ENCODE results near the gene TMEM79. TPM values are rescaled to one million over a fixed set of nuclear protein-coding genes. Genes with fewer than 3 reads are reported as not detected.

Gene TMEM79
- total RNA-seq, 1 donor from 2014 or later, result 4.8 TPM

DNA sequence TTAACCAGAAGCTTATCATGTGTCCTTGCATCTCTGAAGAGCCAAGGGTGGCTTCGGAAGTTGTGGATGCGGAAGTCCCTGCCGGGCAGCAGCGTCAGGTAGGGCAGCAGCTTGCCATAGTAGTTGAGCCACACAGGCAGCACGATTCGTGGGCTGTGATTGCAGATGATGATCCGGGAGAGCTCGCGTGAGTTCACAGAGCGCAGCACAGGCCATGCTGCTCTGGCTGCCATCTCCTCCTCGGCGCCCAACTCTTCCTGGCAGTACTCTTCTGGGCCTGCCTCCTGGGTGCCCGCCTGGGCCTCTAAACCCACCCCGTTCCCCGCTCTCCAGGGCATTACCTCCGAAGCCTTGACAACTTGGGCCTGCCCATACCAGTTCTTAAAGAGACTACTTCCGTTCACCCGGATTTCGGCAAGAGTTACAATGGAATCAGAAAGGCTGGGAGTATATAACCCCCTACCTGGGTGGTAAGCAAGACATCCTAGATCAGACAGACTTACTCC is 14.8 kb downstream of the TMEM79 start, which contains the start of gene VHLL:
VHLL (minus strand) TSS at position 456 of the 506 bp plus-strand sequence; CDS start at position 338, 118 bp downstream.
- no peaks in the 10 kb centered on the region for H3K9me3 ChIP-seq
- intact Hi-C loops (cut with DNase I), result no loop called here
- ATAC-seq, result no peak
- H3K27me3 ChIP-seq (ENCODE audit: low read depth), result no peaks in the 10 kb centered on the region
- no peaks in the 10 kb centered on the region for H3K36me3 ChIP-seq
- no peak within 1 kb of the TSS for H3K4me3 ChIP-seq
- no peak within 1 kb of the TSS for H3K27ac ChIP-seq
- TF ChIP-seq, protein P1, sequence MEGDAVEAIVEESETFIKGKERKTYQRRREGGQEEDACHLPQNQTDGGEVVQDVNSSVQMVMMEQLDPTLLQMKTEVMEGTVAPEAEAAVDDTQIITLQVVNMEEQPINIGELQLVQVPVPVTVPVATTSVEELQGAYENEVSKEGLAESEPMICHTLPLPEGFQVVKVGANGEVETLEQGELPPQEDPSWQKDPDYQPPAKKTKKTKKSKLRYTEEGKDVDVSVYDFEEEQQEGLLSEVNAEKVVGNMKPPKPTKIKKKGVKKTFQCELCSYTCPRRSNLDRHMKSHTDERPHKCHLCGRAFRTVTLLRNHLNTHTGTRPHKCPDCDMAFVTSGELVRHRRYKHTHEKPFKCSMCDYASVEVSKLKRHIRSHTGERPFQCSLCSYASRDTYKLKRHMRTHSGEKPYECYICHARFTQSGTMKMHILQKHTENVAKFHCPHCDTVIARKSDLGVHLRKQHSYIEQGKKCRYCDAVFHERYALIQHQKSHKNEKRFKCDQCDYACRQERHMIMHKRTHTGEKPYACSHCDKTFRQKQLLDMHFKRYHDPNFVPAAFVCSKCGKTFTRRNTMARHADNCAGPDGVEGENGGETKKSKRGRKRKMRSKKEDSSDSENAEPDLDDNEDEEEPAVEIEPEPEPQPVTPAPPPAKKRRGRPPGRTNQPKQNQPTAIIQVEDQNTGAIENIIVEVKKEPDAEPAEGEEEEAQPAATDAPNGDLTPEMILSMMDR (IDR thresholded peaks at IDR 0.05), result no peak
- H3K4me1 ChIP-seq, result peaks cover 16% of the 10 kb centered on the region
- no peak for DNase-seq

DNA sequence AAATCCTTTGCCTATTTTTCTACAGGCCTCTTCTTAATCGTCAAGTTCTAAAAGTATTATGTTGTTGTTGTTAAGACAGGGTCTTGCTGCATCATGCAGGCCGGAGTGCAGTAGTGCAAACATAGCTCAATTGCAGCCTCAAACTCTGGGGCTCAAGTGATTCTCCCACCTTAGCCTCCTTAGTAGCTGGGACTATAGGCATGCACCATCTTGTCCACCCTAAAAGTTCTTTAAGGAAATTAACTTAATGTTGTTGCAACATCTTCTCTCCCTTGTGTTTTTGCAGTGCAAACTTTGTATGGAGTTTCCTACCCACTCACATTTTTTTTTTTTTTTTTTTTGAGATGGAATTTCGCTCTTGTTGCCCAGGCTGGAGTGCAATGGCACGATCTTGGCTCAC is 19.1 kb downstream of the TMEM79 start:
- Histone ChIP-seq H3K27ac (no peak overlapping the region), H3K27me3 (ENCODE audit: low read depth) (no peaks in the 10 kb centered on the region), H3K4me3 (no peak overlapping the region), H3K4me1 (no peaks in the 10 kb centered on the region), H3K36me3 (peaks cover 26% of the 10 kb centered on the region), H3K9me3 (no peaks in the 10 kb centered on the region)
- TF ChIP-seq, protein P1 (IDR thresholded peaks at IDR 0.05), result no peak
- DNase-seq, result no peak
- intact Hi-C loops (cut with DNase I), result no loop called here
- no peak for ATAC-seq

DNA sequence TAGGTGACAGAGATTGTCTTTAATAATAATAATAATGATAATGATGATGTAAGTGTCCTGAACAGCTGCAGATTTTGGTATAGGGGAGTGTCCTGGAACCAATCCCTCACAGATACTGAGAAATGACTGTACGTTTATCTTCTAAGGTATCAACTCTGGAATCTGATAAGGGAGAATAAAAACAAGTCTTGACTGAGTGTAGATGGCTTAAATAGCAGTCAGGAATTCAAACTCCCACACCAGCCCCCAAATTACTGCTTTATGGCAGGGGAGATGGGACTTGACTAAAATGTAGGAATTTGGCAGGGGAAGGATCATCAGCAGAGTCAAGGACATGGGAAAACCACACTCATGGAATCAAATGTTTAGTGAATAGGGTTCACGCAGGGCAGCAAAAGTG is 21.1 kb downstream of the TMEM79 start:
- Histone ChIP-seq H3K4me1 (no peaks in the 10 kb centered on the region), H3K9me3 (no peaks in the 10 kb centered on the region), H3K27ac (no peak overlapping the region), H3K36me3 (peaks cover 45% of the 10 kb centered on the region), H3K4me3 (no peak overlapping the region), H3K27me3 (ENCODE audit: low read depth) (no peaks in the 10 kb centered on the region)
- TF ChIP-seq, protein P1 (IDR thresholded peaks at IDR 0.05), result no peak
- ATAC-seq (no peak), DNase-seq (no peak)
- intact Hi-C loops (cut with DNase I), result no loop called here

DNA sequence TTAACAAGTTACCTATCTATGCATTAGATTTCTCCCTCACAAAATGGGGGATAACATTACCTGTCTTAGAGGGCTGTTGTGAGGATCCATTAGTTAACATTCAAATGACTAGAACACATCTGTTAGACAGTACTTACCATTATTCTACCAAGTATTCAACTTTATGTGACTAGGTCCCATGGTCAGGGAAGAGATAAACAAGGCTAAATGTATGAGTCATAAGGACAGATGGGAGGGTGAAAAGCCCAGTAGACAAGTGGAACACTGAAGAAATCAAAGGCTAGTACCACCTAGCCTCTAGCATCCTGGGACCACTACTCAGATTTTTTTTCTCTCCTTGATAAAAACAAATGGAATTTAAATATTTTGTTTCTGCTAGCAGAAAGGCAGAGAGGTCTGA is 24.0 kb downstream of the TMEM79 start:
- Histone ChIP-seq H3K36me3 (peaks cover 74% of the 10 kb centered on the region), H3K27me3 (ENCODE audit: low read depth) (no peaks in the 10 kb centered on the region), H3K27ac (no peak overlapping the region), H3K4me1 (no peaks in the 10 kb centered on the region), H3K9me3 (no peaks in the 10 kb centered on the region), H3K4me3 (no peak overlapping the region)
- TF ChIP-seq, protein P1 (IDR thresholded peaks at IDR 0.05), result no peak
- DNase-seq (no peak), ATAC-seq (no peak)
- intact Hi-C loops (cut with DNase I), result no loop called here

DNA sequence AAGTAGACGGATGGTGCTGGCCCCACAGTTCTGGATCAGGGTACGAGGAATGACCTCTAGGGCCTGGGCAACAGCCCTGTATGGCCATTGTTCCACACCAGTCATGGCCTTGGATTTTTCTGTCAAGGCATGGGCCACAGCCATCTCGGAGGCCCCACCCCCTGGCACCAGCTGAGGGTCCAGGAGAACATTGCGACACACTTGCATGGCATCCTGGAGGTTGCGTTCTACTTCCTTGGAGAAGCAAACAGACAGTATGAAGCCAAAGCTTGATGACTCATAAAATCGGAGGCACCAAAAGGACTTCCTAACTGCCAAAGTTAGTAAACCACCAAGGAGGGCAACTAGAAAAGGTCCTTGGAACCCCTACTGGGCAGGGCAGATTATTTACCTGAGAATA is 26.8 kb downstream of the TMEM79 start:
- Histone ChIP-seq H3K36me3 (peaks cover 100% of the 10 kb centered on the region), H3K27me3 (ENCODE audit: low read depth) (no peaks in the 10 kb centered on the region), H3K27ac (no peak overlapping the region), H3K4me1 (no peaks in the 10 kb centered on the region), H3K9me3 (no peaks in the 10 kb centered on the region), H3K4me3 (no peak overlapping the region)
- DNase-seq (no peak), ATAC-seq (peak; percentile 13 to 19)
- TF ChIP-seq, protein P1 (IDR thresholded peaks at IDR 0.05), result no peak
- intact Hi-C loops (cut with DNase I), result no loop called here
